GM18520 (cell line): ENCODE data around the gene MAP3K5.

Experiments used
- ATAC-seq: cut with Tn5 transposase; IDR thresholded peaks from one replicate; pipeline ENCODE4 v1.9.1; 2021; ENCODE audit not compliant: unreplicated experiment

The MAP3K5 gene

DNA sequence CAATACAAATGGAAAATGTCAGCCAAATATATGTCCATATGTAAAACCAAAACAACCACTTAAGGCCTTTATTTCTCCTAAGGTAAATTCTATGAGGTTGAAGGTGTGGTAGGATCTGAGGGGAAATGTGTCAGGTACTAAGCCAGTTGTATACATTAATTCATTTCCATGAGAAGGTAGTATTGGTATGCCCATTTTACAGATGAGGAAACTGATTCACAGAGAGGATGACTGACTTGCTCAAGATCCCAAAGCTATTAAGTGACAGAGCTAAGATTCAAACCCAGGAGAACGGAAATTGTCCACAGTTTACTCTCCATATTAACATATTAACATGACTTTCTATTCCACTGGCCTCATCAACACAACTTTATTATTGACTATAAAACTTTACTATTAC is 177.9 kb downstream of the MAP3K5 start:
- no peak for ATAC-seq

DNA sequence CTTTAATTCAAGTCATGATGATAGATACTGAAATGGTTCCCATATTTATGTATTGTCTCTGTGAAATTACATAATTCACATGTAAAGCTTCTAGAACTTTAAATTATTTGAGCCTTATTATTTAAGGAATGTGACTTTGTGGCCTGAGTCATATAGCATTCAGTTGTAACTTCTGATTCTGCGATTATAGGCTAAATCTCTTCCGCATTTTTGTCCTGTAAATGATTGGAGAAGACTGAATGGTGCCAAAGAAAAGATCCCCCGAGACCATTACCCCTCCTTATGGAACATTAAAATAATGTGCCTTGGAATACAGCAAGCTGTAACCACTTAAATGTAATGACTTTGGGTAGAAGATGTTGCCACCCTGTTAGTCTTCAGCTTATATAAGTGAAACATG is 178.8 kb downstream of the MAP3K5 start:
- no peak for ATAC-seq

DNA sequence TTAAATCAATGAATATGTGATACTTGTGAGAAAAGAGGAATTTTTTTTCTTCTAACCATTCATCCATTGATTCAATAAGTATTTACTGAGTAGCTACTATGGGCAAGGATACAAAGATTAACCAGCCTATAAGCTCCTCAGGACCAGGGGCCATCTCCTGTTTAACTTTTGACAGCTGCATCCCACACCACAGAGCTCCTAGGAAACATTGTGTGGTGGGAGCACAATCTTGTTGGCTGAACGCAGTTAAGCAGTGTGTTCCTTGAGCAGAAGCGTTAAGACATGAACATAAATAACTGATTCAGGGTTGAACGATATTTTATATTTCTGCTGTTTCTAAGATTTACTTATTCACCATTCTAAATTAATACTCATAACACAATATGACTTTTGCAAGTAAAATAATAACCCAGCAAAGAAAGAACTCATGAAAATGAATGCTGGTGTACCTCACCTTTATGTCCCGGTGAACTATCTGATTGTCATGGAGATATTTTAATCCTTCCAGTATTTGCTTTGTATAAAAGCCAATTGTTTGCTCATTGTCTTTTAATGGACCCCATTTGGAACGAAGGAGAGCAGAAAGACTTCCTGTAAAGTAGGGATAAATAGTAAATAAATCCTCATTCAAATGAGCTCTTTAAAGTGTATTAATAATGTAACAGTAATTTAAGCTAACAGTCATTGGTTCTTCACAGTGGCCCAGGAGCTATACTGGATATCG is 179.4 kb downstream of the MAP3K5 start:
- ATAC-seq: no peak

DNA sequence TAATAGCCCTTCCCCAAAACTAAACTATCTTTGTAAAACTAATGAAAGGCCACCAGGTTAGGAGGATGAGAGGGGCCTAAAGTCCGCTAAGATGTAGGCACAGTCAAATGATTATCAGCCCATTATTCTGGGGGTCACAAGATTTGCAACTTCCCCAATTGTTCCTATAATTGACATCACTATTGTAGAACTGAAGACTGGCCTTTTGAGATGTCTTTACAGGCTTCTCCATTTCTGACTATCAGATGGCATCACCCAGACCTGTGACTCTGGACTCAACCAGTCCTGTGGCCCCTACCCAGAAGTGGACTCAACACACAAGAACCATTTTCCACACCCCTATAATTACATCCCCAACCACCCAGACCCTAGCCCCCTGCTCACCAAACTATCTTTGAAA is 180.5 kb downstream of the MAP3K5 start:
- no peak for ATAC-seq

DNA sequence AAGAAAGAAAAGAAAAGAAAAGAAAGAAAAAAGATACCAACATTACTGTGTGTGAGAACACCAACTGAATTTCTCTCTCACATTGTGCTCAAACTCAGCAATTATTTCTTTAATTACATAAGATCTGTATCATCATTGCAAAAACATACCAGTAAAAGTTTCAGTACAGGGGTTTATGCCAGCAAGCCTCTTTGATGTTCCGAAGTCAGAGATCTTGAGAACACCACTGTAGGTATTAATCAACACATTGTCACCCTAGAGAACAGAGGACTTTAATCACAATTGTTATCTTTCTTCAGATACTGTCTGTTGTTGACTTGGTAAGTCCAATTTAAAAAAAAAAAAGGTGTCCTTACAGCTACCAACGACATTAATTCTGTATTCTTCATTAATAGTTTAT is 181.1 kb downstream of the MAP3K5 start:
- ATAC-seq: no peak

DNA sequence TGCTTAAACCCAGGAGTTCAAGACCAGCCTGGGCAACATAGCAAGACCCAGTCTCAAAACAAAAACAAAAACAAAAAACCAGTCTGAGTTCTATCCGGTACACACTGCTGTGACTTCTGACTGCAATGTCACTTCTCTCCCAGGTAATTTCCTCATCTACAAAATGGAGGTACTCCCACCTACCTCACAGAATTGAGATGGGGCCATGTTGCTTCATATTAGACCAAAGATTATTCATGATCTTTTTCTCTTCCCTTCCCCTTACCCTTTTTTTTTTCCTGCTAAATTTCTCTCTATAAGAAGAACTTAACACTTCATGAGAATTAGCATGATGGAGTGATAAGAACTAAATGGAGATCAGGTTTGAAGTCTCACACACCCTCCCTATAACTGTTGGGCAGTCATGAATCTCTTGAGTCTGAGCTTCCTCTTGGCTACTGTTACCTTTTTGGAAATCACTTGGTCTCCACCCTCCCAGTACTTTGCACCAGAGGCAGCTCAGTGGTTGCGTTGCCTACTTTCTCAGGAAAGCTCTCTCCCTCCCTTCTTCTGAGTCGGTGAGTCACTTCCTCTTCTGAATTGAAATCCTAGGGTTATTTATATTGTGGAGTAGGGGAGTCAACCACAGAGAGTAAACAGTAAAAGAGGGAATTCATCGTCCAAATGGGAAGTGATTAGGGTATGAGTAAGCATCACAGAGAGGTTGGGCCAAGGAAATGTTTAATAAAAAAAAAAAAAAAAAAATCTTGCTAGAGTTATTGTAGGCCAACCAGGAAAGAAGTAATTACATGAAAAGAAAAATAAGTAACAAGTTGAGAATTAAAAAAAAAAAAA is 182.2 kb downstream of the MAP3K5 start:
- ATAC-seq: no peak

DNA sequence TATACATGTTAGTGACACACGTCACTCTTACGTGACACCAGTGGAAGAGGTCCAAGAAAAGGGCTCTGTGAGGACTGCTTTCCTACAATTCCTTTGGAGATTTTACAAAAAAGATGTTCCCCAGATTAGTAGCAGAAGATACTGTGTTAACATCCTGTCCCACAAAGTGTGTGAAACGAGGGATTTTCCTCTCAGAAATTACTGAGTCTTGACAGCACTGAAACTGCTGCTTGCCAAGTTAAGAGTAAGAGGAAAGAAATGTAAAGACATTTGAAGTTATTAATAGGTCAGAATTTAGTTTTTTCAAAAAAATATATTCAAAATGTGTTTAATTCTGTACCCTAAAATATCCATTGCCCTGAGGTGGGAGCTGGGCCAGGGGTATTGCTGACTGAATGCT is 183.3 kb downstream of the MAP3K5 start:
- no peak for ATAC-seq

DNA sequence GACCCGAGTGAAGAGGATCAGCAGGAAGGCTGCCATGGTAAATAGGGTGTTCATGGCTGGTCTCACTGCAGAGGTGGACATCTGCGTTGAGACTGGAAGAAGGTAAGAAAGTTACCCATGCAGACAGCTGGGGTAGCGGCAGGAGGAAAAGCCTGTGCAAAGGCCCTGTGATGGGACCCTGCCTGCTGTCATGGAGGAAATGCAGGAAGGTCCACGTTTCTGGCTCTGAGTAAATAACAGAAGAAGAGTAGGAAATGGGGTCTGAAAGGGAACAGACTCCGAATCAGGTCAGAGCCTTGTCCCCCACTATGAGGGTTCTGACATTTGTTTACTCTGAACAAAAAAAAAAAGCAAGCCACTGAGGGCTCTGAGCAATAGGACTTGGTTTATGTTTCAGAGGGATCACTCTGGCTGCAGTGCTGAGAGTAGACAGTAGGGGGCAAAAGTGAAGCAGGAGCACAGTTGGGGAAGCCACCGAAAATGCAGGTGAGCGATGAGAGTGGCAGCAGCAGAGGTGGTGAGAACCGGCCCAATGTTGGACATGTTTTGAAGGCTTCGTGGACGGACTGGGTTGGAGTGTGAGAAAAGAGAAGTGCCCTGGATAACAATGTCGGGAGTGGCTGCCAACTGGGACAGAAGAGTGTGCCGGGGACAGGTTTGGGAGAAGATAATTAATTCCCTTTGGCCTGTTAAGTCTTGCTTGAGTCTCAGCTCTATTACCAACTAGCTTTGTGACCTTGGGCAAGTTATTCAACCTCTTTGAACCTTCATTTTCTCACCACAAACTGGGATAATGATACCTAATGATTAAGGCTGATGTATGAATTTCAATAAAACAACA is 184.1 kb downstream of the MAP3K5 start:
- peak; percentile 71 for ATAC-seq

DNA sequence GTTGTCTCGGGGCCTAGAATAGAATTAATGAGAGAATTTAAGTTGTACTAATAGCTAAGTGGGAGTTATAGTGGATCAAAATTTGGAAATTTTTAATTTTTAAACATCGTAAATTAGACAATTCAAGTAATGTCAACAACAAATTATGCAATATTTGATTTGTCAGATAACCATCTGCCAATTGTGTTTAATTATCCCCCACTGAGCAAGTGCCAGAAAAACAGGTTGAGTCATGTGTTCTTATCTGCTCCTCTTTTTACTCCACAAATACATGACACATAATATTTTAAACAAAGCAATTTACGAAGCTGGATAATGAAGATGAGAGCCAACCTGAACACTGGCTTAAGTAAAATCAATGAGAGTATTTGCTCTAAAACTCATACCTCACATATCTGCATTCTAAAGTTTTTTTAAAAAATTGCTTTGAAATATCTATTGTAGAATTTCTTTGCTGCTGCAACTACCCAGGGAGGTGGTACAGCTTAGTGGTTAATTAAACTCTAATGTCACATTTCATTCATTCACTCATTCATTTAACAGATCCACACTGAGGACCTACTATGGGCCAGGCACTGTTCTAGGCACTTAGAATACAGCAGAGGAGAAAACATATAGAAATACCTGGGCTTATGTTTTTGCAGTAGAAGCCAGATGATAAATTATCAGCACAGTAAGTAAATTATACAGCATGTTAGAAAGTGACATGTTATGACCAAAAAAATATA is 184.9 kb downstream of the MAP3K5 start:
- no peak for ATAC-seq

DNA sequence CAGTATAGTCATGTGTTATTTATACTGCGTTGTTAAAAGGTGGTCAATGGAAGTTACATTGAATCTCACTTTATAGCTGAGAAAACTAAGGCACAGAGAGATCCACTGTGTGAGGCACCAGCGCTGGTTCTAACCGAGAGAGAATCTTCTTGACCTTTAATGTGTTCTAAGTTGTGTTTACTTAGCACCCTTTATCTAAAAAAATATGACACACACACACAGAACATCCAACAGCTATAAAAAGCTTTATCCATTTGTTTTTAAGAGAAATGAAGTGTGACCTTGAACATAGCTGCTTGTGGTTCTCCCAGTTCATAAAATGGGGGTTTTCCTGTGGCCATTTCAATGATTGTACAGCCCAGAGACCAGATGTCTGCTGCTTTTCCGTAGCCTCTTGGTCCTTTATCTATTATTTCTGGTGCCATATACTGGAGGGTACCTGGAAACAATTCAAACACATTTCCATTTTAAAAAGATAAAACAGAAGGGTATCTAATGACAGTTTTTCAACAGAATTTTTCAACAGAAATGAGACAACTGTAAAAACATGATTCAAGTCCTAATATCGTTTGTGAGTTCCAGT is 187.3 kb downstream of the MAP3K5 start:
- ATAC-seq: no peak

DNA sequence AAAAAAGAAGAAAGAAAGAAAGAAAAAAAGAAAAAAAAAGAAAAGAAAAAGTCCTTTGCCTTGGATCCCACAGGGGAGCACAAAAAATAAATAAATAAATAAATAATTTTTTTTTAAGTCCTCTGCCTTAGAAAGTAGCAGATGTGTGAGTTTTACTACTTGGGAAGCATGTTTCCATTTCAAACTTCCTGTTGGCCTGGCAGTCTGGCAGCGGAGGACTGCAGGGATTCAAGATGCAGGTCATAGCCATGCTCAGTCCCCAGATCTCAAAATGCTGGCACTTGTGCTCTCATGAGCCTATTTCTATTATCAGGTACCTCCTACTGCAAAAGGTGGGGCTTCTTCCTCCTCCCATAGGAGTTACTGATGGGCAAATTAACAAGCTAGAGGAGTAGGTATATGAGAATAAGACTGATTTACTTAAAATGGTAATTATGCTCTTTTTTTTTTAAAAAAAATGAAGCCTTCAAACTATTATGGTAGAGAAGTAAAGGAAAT is 187.9 kb downstream of the MAP3K5 start:
- no peak for ATAC-seq

DNA sequence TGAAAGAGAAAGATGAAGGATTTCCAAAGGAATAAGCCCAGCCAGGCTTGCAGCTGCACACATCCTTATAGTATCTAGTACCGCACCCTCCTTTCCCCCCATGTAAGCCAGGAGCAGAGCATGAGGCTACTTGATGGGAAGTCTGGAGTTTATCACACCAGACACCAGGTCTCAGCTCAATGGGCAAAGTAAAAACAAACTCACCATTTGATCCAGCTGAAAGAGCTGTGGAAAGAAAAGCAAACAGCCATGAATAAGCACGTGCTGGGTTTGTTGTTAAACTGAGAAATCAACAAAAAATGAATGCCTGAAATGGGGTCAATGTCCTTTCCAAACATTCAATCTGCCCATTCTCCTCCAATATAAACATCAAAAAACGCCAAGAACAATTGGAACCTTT is 191.5 kb downstream of the MAP3K5 start:
- ATAC-seq: no peak

DNA sequence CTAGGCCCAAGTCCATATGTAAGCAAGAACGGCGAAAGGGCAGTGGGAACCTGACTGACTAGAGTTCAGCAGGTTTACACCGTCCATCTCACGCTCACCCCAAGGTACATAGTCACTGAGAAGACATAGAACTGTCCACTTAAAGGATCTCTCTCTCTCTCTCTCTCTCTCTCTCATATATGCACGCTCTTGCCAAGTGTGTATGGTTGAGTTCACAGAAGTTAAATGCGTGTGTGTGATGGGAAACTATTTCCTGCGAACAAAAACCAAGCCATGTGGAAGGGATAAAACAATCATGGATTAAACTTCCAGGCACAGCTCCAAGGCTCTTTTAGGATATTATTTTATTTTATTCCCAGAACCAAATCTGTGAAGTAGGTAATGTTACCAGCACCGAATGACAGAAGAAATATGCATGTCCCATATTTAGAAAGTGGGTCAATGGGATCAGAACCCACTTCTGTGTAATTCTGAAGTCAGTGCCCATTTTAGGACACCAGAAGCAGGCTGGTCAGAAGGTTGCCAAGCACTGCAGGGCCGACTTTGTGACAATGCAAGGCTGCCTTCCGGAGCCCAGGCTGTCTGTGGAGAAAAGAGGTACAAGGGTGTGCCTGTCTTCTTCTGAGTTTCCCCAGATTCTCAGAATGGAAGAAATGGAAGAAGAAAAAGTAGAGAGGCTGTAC is 192.8 kb downstream of the MAP3K5 start:
- ATAC-seq: no peak

DNA sequence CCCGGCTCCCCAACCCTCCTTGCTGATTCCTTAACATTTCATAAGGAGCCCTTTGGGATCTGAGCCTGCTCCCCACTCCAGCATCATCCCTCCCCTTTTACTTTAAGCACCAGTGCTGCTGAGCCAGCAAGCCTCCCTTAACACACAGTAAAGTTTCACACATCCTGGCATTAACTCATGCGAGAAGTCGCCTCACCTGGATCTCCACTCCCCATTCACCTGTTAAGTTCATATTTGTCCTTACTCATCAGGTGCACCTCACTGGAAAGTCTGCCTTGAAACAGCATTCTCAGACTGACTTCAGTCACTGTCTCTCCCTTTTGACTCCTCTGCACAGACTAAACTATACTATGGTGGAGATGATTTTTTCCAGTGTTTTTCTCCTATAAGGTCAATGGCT is 194.2 kb downstream of the MAP3K5 start:
- no peak for ATAC-seq

DNA sequence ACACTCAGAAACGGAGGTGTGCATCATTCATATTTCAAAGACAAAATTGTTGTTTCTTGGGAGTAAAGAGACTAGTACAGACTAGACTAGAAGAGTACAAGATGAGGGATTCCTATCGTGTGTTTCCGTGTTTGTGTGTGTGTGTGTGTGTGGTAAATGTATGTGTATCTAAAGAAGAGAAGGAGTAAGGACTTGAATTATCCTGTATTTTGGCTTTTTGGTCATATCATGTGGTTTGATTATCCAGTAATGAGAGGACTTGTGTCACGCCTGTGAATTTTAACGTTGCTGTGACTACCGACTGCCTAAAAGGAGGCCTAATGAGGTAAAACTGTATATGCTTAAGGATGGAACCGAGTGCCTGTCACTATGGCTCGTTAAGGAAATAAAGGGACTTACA is 197.6 kb downstream of the MAP3K5 start:
- no peak for ATAC-seq

DNA sequence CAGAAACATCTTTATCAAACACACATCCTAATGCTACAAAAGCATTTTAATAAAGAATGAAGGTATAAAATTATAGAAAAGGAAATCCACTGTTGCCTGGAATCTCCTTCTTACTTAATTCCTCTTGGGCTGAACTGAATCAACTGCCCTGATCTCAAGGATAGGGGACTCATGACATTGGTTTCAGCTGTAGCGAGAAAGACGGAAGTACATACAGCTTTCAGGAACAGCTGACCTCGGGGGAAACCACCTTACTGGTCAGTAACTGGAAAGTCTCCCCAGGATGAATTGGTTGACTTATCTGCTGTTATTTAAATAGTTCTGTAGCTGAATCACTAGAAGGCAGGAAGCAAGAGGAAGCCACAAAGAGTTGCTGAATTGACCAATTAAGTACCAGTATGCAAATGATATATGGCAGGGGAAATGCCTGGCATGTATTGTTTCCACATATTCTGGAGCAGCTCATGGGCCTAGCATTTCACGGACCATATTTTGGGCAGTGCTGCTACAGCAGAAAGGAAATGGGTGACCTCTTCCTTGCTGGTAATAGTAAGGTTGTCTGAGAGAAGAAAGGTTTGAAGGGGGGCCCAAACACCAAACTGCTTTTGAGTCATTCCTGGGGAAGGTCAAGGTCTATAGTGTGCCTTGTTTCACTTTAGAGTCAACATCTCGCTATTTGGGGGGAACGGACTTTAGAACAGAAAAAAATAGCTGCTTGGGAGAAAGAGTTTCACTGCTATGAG is 198.4 kb downstream of the MAP3K5 start:
- peak; percentile 98 for ATAC-seq

DNA sequence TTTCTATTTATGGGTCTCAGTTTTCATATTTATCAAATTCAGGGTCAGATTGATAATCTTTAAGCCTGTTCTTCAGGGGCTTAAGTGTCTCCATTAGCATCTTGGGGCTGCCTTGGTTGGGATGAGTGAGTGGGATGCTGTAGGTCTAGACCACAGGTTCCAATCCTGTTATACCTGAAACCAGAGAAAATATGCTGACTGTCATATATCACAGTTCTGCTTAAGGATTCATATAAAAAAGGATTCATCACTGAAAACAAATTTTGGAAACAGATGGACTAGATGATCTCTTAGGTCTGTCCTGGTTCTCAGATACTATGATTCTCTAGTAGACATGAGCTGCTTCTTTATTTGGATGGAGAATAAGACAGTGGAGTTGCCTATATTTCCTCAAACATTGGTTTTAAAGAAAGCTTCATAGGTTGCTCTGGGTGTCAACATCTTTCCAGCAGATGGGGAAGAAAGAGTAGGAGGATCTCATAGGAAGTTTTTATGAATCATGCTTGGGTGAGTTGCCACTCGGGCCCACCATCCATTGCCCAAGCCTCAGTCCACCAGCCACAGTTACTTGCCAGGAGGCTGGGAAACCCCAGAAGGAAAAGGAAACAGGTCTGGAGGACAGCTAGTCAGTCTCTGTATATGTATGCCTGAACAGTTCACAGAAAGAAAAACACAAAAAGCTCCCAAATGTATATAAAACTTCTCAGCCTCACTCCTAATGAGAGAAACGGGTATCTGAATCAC is 199.2 kb downstream of the MAP3K5 start:
- no peak for ATAC-seq

DNA sequence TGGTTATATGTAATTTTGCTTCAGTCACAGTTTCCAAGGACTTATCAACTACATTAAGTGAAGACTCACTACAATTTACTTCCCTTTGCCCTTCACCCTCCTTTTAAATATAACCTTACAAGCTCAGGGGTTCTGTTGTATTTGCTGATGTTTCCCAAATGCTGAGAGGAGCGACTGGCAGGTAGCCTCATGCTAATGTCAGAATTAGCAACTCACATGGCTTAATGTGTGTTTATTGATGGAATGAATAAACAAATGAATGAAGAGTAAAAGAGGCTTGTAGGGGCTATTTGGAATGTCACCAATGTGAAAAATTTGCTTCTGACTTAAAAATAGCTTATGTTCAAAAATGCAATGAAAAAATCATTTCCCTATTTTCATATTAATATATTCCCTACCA is 200.7 kb downstream of the MAP3K5 start:
- ATAC-seq: no peak
